ENCODE data around the gene KCNK5.
A peak's percentile ranks its signal among the peaks of the same experiment; 100 is the strongest.

KCNK5 gene

DNA sequence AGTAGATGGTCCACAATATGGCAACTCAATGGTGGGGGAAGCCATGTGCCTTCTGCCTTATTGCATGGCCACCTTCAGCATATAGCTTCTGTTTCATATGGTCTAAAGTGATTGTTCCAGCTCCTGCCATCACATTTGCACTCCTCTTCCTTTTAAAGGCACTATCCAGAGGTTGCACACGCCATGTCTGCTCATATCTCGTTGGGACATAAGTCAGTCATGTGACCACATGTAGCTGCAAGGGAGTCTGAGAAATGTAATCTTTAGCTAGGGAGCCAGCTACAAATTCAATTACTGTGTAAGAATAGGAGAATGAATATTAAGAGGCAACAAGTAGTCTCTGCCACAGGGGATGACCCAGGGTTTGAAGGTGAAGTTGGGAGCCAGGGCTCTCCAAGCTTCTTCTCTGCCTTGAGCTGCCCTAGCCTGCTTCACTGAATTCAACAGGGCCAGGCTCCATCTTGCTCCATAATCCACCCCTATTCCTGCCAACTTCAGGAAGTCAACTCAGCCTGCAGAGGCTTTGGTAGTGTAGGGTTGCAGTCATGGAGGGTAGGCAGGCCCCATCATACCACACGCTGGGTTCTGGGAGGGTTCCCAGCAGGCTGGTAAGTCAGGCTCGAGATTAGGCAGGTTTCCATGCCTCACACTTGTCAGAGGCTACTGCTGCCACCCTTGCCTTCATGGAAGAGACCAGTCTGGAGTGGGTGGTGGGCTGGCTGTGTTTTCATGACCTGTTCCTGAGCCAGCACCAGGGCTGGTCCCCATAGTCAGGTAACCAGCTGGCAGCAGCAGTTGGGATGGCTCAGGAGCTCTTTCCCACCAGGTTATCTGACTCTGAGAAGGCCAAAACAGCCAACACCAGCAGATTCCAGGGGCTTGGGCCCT lies 57.5 kb downstream of the KCNK5 start:
- no peak for DNase-seq (ENCODE audit: low read depth)

DNA sequence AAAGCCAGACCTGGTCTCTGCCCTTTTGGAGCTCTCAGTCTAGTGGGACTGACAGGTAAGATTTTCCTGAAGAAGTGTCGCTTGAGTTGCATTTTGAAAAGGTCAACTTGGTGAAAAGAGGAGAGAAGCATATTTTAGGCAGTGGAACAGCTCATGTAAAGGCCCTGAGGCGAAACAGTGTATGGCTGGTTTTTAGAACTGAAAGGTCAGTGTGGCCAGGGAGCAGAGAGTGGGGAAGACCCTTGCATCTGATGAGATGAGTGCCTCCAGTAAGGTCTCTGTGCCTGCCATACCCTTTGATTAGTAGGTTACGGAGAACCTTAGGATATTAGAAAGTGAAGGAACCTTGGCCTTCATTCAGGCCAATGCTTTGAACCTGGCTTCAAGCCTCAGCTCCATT lies 58.4 kb downstream of the KCNK5 start:
- DNase-seq (ENCODE audit: low read depth) = no peak

DNA sequence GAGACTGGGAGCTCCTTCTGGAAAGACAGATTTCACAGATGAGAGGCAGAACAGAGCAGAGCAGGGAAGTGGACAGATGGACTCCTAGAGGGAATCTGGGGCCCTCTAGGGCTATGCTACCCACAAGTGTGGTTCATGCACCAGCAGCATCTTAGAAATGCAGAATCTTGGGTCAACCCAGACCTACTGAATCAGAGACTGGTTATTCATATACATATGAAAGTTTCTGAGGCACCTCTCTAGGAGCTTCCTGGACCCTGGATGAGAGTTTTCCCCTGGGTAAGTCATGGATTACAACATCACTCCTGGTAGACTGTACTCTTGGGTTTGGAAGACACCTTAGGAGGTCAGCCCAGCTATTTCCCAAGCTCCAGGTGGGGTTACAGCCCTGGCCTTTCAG lies 58.9 kb downstream of the KCNK5 start:
- no peak for DNase-seq (ENCODE audit: low read depth)

DNA sequence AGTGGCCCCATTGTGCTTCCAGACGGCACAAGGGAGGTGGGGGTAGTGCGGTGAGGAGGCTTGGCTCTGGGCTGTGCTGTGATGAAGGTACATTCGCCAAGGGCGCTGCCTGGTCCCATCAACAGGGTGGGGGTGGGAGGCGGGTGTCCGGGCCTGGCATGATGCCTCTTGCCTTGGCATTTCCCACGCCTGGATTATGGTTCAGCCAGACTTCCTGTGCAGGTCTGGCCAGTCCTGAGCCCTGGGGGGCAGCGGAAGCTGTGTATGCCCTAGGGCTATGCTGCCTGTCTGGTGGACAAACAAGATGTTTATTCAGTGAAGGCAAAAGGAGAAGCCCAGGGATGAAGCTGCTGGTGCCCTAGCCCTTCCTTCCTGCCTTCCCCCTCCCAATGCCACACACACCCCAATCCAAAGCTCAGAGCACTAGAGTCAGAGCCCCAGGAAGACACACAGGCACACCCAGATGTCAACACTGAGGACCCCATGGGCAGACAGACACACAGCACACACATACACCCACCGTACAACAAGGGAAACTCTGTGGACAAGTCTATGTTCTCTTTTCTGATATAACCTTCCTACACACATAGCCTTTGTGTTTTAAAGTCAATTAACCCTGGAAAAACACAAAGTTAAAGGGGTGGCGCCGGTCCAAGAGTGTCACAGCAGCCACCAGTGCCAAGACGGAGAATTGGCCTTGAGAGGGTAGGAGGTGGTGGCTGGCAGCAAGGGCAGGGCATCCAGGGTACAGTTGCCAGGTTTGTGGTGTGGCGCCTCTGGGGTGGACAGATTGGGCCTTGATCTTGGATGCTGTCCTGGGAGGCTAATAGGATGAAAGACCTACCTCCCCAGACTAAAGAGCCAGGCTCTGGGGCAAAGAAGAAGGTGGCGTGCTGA lies 59.6 kb downstream of the KCNK5 start:
- DNase-seq (ENCODE audit: low read depth) = no peak

DNA sequence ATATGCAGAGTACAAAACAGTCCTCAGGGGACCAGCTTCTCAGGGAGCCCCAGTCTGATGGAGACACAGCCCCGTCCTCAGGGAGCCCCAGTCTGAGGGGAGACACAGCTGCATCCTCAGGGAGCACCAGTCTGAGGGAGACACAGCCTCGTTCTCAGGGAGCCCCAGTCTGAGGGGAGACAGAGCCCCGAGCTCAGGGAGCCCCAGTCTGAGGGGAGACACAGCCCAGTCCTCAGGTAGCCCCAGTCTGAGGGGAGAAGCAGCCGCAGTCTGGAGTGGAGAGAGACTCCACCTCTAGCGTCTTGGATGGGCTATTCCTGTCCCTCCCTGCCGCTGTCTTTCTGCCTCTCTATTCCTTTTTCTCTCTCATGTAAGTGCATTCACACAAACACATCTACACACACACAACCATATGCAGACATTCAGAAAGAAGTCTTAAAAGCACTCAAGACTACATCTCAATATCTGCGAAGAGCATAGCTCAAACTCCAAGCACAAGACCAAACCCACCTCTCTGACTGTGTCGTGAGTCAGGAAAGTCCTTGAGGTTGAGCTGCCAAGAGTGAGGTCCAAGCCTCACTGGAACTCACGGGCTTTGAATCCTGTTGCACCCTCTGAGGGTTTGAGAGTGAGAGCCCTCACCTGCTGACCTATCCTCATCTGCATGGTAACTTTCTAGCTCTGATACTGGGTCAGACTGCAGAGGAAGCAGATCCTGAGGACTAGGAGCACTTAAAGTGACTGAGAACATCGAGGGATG lies 61.2 kb downstream of the KCNK5 start:
- DNase-seq (ENCODE audit: low read depth) = no peak

DNA sequence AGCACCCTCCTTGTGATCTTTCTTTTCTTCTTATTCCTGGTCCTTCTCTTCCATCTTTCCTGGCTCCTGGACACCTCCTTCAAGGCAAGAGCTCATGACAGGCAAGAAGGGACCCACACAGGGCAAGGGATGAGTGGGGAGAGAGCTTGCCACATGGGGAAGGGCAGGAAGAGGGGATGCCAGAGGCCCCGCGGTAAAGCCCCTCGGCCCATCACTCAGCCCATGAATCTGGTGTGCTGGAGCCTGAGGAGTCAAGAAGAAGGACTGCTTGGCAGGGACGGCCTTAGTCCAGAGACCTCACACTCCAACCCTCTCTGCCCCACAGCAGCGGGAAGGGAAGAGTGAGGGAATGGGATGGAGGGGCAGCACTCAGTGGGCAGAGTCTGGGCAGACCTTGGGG lies 62.0 kb downstream of the KCNK5 start:
- no peak for DNase-seq (ENCODE audit: low read depth)

DNA sequence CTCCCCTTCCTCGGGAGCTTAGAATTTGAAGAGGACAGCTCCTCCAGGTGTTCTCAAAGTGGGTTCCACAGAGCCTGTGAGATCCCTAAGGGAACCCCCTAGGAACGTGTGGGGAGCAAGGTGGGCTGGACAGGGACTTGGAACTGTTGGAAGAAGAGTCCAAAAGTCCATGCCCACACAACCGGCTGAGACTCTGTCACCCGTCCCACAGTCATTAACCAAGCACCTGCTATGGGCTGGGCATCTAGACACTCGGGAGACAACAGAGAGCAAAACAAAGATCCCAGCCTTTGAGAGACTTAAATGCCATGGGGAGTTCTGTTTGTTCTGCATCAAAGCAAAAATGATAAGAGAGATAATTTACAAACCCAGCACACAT lies 62.4 kb downstream of the KCNK5 start:
- no peak for DNase-seq (ENCODE audit: low read depth)

DNA sequence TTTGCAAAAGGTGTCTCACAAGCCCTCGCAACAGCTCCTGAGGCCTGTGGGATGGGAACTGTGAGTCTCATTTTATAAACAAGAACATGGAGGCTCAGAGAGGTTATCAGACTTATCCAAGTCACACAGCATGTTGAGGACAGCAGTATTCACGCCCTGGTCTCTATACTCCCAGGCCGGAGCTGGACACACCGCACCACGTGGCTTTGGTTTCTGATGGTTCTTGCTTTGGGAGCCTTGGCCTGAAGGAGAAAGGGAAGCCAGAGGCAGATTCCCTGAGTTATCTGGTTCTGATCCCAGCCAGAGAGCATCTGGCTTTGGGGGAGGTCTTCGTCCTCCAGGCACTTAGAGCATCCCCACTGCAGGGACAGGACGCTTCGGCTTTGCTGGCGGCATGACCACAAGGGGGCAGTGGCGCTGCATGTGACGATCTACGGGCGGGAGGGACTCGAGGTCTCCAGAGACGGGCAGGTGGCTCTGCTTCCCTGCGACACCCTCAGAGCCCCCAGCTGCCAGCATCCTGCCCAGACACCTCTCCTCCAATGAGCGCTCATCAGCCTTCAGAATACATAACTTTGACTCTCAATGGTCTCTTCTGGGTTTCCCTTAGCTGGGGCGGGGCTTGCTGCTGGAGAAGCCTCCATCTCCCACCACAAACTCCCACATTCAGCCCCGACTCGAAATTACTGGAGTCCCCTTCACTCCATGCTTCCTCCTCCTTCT lies 62.9 kb downstream of the KCNK5 start:
- DNase-seq (ENCODE audit: low read depth) = peak; percentile 1

DNA sequence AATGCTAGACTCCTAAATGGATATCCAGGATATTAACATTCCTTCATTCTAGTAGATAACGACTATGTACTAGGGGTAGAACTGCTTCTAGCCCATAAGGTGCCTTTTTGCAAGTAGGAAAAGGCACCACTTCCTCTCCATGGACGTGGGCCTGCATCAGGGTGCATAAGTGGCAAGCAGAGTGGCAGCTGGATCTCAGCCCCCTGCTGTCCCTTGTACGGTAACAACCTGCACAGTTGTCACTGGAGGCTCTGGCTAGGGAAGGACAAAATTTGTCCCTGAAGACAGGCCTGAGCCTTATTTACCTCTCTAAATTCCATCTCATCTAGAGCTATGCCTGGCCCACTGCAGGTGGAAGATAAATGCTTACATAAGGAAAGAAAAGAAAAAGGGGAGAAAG lies 71.8 kb downstream of the KCNK5 start:
- no peak for DNase-seq (ENCODE audit: low read depth)

DNA sequence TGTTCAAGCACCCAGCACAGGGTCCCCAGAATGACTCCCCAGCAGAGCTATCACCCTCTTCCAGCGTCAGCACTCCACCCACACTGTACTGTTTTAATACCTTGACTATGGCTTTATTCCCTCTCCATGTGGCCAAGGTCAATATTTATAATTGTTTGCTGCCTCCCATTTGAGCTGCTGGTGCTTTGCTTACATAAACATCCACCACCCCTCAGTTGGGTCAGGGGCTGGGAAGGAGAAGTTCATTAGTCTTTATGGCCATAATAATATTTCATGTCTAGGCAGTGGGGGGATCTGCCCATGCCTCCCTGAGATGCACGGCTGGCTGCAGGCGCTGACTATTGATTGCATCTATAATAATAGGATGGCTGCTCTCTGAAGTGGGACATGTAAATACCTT lies 72.5 kb downstream of the KCNK5 start:
- DNase-seq (ENCODE audit: low read depth) = no peak

DNA sequence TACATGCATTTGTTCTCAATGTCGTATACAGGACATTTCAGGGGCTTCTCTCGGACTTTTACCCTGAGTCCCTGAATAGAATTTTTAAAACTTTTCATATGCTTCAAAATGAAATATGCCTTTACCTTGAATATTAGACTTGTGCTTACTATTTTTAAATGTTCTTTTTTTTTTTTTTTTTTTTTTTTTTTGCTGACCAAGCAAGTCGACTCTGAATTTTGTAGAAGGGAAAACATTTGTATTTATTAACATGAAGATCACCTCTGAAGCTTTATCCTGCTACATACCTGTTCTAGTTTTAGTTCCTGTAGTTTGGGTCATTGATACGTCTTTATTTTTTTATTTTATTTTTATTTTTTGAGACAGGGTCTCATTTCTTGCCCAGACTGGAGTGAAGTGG lies 74.6 kb downstream of the KCNK5 start:
- no peak for DNase-seq (ENCODE audit: low read depth)

DNA sequence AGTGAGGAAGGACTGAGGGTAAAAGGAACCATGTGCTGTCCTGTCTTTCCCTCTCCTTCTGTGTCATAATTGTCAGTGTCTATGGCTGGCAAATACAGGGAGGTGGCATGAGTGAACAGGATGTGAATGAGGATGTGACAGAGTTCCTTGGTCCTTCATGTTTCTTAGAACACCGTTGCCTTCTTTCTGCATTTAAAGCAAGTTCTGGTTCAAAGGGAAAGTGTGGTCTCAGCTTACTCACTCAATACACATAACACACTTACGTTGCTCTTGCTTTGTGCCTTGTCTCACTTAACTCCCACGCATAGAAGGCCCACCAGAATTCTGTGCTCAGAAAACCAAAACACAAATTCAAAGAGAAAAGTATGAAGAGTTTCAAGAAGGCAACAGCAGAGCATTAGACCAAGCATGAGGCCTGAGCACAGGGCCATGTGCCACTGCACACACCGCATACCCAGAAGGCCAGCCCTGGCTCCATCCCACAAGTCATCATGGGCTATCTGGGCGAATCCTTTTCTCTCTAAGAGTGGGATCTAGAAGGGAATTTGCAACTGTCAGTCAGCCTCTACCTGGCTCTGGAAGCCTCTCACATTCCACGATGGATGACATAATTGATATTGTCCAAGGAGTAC lies 75.4 kb downstream of the KCNK5 start:
- no peak for DNase-seq (ENCODE audit: low read depth)

DNA sequence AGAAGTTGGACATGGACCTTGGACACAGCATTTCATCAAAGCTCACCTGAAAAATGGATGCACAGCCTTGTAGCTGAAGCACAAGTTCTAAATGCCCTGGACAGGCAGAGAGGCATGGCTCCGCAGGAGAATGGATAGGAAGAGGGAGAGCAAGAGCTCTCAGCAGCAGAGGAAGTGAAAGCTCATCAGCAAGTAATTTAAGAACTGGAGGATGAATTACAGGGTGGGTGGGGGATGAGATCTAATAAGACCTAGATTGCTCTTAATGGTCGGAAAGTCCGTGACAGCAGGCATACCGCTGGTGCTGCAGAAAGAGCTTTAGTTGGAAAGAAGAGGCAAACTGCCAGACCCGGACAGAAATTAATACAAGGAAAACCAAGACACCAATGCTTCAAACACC lies 77.0 kb downstream of the KCNK5 start:
- DNase-seq (ENCODE audit: low read depth) = no peak

DNA sequence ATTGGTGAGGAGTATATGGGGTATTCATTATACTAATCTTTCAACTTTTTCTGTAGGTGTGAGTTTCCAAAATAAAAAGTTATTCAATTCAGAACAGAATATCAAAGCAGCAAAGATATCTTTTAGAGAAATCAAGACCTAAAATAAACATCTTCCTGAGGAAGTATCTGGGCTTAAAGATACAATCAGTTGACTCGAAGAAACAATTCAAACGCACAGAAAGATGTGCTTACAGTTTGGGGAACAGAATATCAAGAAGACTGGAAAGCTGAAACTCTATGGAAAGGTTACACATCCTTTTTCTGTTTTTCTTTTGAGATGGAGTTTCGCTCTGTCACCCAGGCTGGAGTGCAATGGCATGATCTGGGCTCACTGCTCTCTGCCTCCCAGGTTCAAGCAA lies 78.1 kb downstream of the KCNK5 start:
- no peak for DNase-seq (ENCODE audit: low read depth)

DNA sequence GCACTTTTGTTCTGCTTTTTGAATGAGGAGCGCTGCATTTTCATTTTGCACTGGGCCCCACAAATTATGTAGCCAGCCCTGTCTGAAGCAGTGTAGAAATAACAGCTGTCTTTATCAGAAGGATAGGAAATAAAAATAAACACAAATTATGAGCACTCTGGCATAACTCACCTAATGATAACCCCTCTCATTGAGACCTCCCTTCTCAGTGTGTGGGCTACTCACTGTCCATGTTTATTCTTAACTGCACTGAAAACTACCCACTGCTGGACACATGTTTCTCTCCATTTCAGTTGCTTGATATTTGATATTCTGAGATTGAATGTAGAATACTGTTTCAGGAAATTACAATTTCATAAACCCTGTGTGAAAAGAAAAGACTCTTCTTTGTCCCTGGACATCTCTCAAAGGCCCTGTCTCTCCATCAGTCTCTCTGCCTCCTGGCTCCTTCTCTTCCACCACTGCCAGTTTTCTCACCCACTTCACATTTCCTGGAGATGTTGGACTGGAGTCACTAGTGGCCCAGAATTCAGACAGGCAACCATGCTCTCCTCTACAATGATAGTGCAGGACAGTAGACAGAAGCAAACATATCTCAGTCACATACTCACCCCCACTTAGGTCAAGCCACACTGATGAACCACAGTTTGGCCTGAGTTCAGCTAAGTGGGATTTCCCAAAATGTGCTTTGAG lies 84.6 kb downstream of the KCNK5 start:
- DNase-seq (ENCODE audit: low read depth) = no peak

DNA sequence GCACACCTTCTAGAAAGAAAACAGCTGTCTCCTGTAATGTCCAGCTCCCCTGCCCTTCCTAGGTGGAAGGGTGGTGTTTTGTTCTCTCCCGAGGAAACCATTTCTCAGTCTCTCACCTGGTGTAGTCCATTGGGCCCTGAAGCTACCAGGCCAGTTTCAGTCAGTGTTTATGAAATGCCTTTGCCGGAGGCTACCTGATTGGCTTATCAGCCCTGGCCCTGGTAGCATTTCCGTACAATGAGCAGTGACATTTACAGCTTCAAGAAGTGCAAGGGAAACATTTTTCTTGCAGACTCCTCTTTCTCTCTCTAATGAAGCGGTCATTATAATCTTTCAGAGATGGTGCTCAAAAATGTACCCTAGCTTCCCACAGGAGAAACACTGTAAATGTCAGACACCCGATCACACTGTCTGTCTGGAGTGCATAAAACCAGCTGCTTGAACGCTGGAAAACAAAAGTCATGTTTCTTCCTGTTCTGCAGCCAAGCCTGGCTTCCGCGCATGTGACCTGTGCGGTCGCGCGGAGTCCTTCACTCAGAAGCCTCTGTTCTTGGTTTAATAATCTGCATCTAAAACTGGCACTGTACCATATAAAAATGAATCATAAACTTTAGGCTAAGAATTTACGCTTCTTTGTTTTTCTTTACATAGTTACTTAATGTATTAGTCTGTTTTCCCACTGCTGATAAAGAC lies 85.9 kb downstream of the KCNK5 start:
- DNase-seq (ENCODE audit: low read depth) = no peak

DNA sequence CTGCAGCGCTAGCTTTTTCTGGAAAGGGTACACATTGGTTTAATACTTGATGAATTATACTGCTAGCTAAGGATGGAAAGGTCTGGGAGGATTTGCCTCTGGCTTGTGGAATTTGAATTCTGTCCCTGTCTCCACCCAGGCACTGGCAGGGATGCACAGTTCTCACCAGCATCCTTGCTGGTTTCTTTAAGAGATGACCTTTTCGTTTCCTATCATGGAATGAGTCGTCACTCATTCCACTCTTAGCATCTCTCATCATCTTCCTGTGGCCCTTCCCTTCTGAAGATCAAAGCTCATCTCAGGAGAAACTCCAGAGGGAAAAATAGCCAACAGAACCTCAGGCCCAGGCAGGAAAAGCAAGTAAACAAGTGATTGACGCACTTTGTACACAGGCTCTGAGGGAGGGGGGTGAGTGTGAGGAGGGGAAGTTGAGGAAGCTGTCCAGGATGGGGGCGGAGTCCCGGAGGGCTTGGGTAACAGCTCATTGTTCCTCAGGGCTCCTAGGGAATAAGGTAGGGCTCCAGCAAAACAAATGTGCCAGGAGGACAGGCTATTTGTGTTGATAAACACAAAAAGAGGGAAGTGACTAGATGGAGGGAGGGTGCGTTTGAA lies 88.6 kb downstream of the KCNK5 start:
- DNase-seq (ENCODE audit: low read depth) = no peak
